Gastrocnemius medialis (tissue), 4 donors: ENCODE data around the gene ENTR1. TPM values are rescaled to one million over a fixed set of nuclear protein-coding genes. Genes with fewer than 3 reads are reported as not detected.

Experiments
- ATAC-seq, 2 donors: fragments of 150-250 bp; one replicate each; pipeline ENCODE4 v1.9.1; 2016
- DNase-seq, 2 donors: peaks; one replicate each; pipeline ENCODE4 v3.0.0-alpha.2; 2019
- H3K27ac ChIP-seq, 4 donors: fragments of 200-600 bp; sonication (generic); 1 replicate in 1 of 4; 2 replicates in 3 of 4; pipeline ENCODE4 v1.5.1; 2016 to 2018; ENCODE audit warnings: mild to moderate bottlenecking in 2 of 4, moderate library complexity in 1 of 4
- H3K27me3 ChIP-seq, 3 donors: fragments of 200-600 bp; sonication (generic) in 2 of 3; 1 replicate in 1 of 3; 2 replicates in 2 of 3; pipeline versions ENCODE4 v1.5.1 to v1.6.0; 2016 to 2019; ENCODE audit warnings: mild to moderate bottlenecking in 1 of 3, moderate library complexity in 1 of 3
- H3K36me3 ChIP-seq, 2 donors: fragments of 200-600 bp; sonication (generic) in 1 of 2; one replicate each; pipeline ENCODE4 v1.5.1; 2017 to 2018
- H3K4me1 ChIP-seq, 2 donors: fragments of 200-600 bp; sonication (generic) in 1 of 2; one replicate each; pipeline ENCODE4 v1.5.1; 2016 to 2017; ENCODE audit warnings: mild to moderate bottlenecking in 2 of 2
- H3K4me3 ChIP-seq, 4 donors: fragments of 200-600 bp; sonication (generic) in 3 of 4; 1 replicate in 1 of 4; 2 replicates in 3 of 4; pipeline ENCODE4 v1.5.1; 2016 to 2019; ENCODE audit warnings: mild to moderate bottlenecking in 2 of 4
- H3K9me3 ChIP-seq, 3 donors: fragments of 200-600 bp; sonication (generic) in 2 of 3; 1 replicate in 1 of 3; 2 replicates in 2 of 3; pipeline ENCODE4 v1.5.1; 2016 to 2019
- CTCF ChIP-seq, 5 experiments: fragments of 450-650 bp in 3 of 5; fragments of 200-600 bp in 2 of 5; sonication (generic) in 2 of 5; IDR thresholded peaks in 4 of 5; conservative IDR thresholded peaks in 1 of 5; 1 replicate in 4 of 5; 2 replicates in 1 of 5; pipeline ENCODE4 v1.5.1; 2016 to 2019; ENCODE audit warnings: antibody characterized with exemption in 5 of 5, mild to moderate bottlenecking in 3 of 5, moderate library complexity in 3 of 5
- POLR2A ChIP-seq, 2 donors: fragments of 450-650 bp; IDR thresholded peaks; one replicate each; pipeline ENCODE4 v1.6.1; 2017; ENCODE audit warnings: antibody characterized with exemption in 2 of 2, mild to moderate bottlenecking in 2 of 2, moderate library complexity in 2 of 2
- in situ Hi-C, 4 donors: fragments of 200-750 bp; cut with MboI; loops; one replicate each; pipeline versions ENCODE4 v1.15.0 to v1.8.0; 2017; ENCODE audit warnings: low sequenced_read_pairs in 4 of 4
- intact Hi-C: fragments of 100-400 bp; cut with DNase I; formaldehyde crosslinking; loops from one replicate; pipeline ENCODE4 v1.15.1; 2023; ENCODE audit warnings: low total_unique reads
- total RNA-seq, 4 donors: library from RNA; depleted of rRNA; stranded (reverse); fragments of >200 nt; gene quantifications; one replicate each; pipeline versions ENCODE4 v1.1.0 to v1.2.3, GENCODE V29; 2016

Gene ENTR1
- total RNA-seq, 4 donors from 2014 or later: 23.2 to 43.5 (median 36.5) TPM

- ATAC-seq (no peak), DNase-seq (no peak)
- in situ Hi-C loops: no loop called here
- H3K4me3 ChIP-seq: no peak overlapping the region
- H3K36me3 ChIP-seq: no peaks in the 10 kb centered on the region
- no peaks in the 10 kb centered on the region for H3K4me1 ChIP-seq
- H3K27ac ChIP-seq: no peak overlapping the region
- peaks cover 0 to 5% (median 0%) of the 10 kb centered on the region in 3 donors for H3K27me3 ChIP-seq
- intact Hi-C loops: no loop called here
- TF ChIP-seq POLR2A (IDR thresholded peaks at IDR 0.05): no peak
- TF ChIP-seq CTCF (IDR thresholded peaks at IDR 0.05 in 4 of 5, conservative IDR thresholded peaks at IDR 0.05 in 1 of 5): no peak
- H3K9me3 ChIP-seq: no peaks in the 10 kb centered on the region
Measured at GRCh38 chr9:136370687-136371532, 39.5 kb downstream of the ENTR1 start.

- Histone ChIP-seq H3K4me1 (no peaks in the 10 kb centered on the region), H3K27me3 (peaks cover 0 to 5% (median 0%) of the 10 kb centered on the region in 3 donors), H3K9me3 (no peaks in the 10 kb centered on the region), H3K36me3 (no peaks in the 10 kb centered on the region), H3K4me3 (no peak overlapping the region), H3K27ac (no peak overlapping the region)
- ATAC-seq: no peak
- in situ Hi-C loops (no loop called here), intact Hi-C loops (no loop called here)
- TF ChIP-seq CTCF (IDR thresholded peaks at IDR 0.05 in 4 of 5, conservative IDR thresholded peaks at IDR 0.05 in 1 of 5): no peak
- TF ChIP-seq POLR2A (IDR thresholded peaks at IDR 0.05): no peak
- DNase-seq: no peak
Measured at GRCh38 chr9:136370037-136370436, 40.4 kb downstream of the ENTR1 start.

- in situ Hi-C loops (no loop called here), intact Hi-C loops (no loop called here)
- H3K4me3 ChIP-seq: no peak overlapping the region
- TF ChIP-seq CTCF (IDR thresholded peaks at IDR 0.05 in 4 of 5, conservative IDR thresholded peaks at IDR 0.05 in 1 of 5) (no peak), POLR2A (IDR thresholded peaks at IDR 0.05) (no peak)
- no peak overlapping the region for H3K27ac ChIP-seq
- ATAC-seq (no peak), DNase-seq (no peak)
- no peaks in the 10 kb centered on the region for H3K36me3 ChIP-seq
- peaks cover 0 to 5% (median 0%) of the 10 kb centered on the region in 3 donors for H3K27me3 ChIP-seq
- no peaks in the 10 kb centered on the region for H3K9me3 ChIP-seq
- peaks cover 5 to 7% of the 10 kb centered on the region in 2 donors for H3K4me1 ChIP-seq
Measured at GRCh38 chr9:136368190-136368589, 42.2 kb downstream of the ENTR1 start.

GRCh38 chr9:136367296-136368145 lies 42.9 kb downstream of the ENTR1 start:
- in situ Hi-C loops (no loop called here), intact Hi-C loops (no loop called here)
- TF ChIP-seq CTCF (IDR thresholded peaks at IDR 0.05 in 4 of 5, conservative IDR thresholded peaks at IDR 0.05 in 1 of 5): no peak
- no peak for TF ChIP-seq POLR2A (IDR thresholded peaks at IDR 0.05)

More at GRCh38 chr9:136367296-136368145, 42.9 kb downstream of the ENTR1 start:
- Histone ChIP-seq H3K4me1 (peaks cover 7 to 9% of the 10 kb centered on the region in 2 donors), H3K27me3 (peaks cover 0 to 3% (median 0%) of the 10 kb centered on the region in 3 donors), H3K27ac (no peak overlapping the region), H3K4me3 (no peak overlapping the region), H3K9me3 (no peaks in the 10 kb centered on the region), H3K36me3 (no peaks in the 10 kb centered on the region)
- ATAC-seq: no peak
- DNase-seq: no peak
